Right lung (tissue), 5 donors: ENCODE measurements around the gene CTAG1B. TPM values are rescaled to one million over a fixed set of nuclear protein-coding genes. Genes with fewer than 3 reads are reported as not detected.
"Not testable (repeated sequence)": the region's sequence is repeated elsewhere in the genome, so short reads cannot be mapped to it uniquely, and the experiment has no call there.

Source experiments
- DNase-seq, 2 donors: peaks; one replicate each; pipeline ENCODE4 v3.0.0-alpha.2; 2013
- polyA plus RNA-seq, 5 donors: library from polyadenylated mRNA; unstranded; fragments of 120-200 nt; gene quantifications; one replicate each; pipeline versions ENCODE4 v1.2.1 to v1.2.3, GENCODE V29; 2013; ENCODE audit warnings: inconsistent platforms in 1 of 5, low replicate concordance in 1 of 5; ENCODE audit not compliant: insufficient read length in 5 of 5, insufficient read depth in 1 of 5

Gene CTAG1B
- polyA plus RNA-seq, 5 donors: not detected

- DNase-seq: not testable (repeated sequence)
Observed at GRCh38 chrX:154584585-154585183, 34.4 kb downstream of the CTAG1B start, which contains the start of gene CTAG1A. Gene CTAG1A (plus strand): TSS chrX:154585133. CDS start chrX:154585207, 74 bp downstream.

- DNase-seq: not testable (repeated sequence)
Observed at GRCh38 chrX:154582994-154583393, 36.1 kb downstream of the CTAG1B start.

GRCh38 chrX:154575076-154575475 lies 44.0 kb downstream of the CTAG1B start:
- not testable (repeated sequence) for DNase-seq

- not testable (repeated sequence) for DNase-seq
Observed at GRCh38 chrX:154573061-154573460, 46.0 kb downstream of the CTAG1B start.

- DNase-seq: not testable (repeated sequence)
Observed at GRCh38 chrX:154570361-154570760, 48.7 kb downstream of the CTAG1B start.

Other genes starting within 250 kb of the CTAG1B start
- 100 to 1,000 TPM; 349 to 757 (median 422) TPM for gene FLNA, start 244.6 kb downstream of the CTAG1B start, polyA plus RNA-seq
- 10 to 100 TPM; 52.8 to 84.2 (median 63.9) TPM for gene EMD, start 240.0 kb downstream of the CTAG1B start, polyA plus RNA-seq
- 1,000 to 10,000 TPM; 4,389 to 5,989 (median 4,777) TPM for gene RPL10, start 220.9 kb downstream of the CTAG1B start, polyA plus RNA-seq
- gene DNASE1L1, start 210.0 kb downstream of the CTAG1B start, polyA plus RNA-seq: 10 to 100 TPM in 4 of 5 donors, 1 to 10 TPM in 1; 9.3 to 12.4 (median 10.5) TPM
- gene TAFAZZIN, start 207.7 kb downstream of the CTAG1B start, polyA plus RNA-seq: 10 to 100 TPM; 31.1 to 44.8 (median 37.6) TPM
- 100 to 1,000 TPM in 2 of 5 donors, 10 to 100 TPM in 3; 79.5 to 109 (median 96.3) TPM for gene ATP6AP1, start 190.6 kb downstream of the CTAG1B start, polyA plus RNA-seq
- gene GDI1, start 182.1 kb downstream of the CTAG1B start, polyA plus RNA-seq: 100 to 1,000 TPM; 108 to 164 (median 142) TPM
- gene FAM50A, start 175.1 kb downstream of the CTAG1B start, polyA plus RNA-seq: 10 to 100 TPM; 37.0 to 58.6 (median 48.1) TPM
- gene PLXNA3, start 161.0 kb downstream of the CTAG1B start, polyA plus RNA-seq: 10 to 100 TPM; 54.4 to 79.2 (median 63.2) TPM
- gene LAGE3, start 140.0 kb downstream of the CTAG1B start, polyA plus RNA-seq: 10 to 100 TPM; 12.4 to 33.4 (median 17.1) TPM
- gene UBL4A, start 132.7 kb downstream of the CTAG1B start, polyA plus RNA-seq: 10 to 100 TPM; 22.6 to 38.0 (median 28.8) TPM
- 10 to 100 TPM; 13.6 to 24.7 (median 16.8) TPM for gene SLC10A3, start 128.7 kb downstream of the CTAG1B start, polyA plus RNA-seq
- 10 to 100 TPM; 24.9 to 49.3 (median 35.7) TPM for gene FAM3A, start 103.0 kb downstream of the CTAG1B start, polyA plus RNA-seq
- gene G6PD, start 72.4 kb downstream of the CTAG1B start, polyA plus RNA-seq: 10 to 100 TPM; 30.3 to 49.3 (median 39.8) TPM
- 10 to 100 TPM; 14.0 to 18.5 (median 16.7) TPM for gene IKBKG, start 71.7 kb downstream of the CTAG1B start, polyA plus RNA-seq
- gene CTAG1A, start 34.1 kb downstream of the CTAG1B start, polyA plus RNA-seq: not detected
- gene CTAG2, start 34.3 kb upstream of the CTAG1B start, polyA plus RNA-seq: not detected
- 1 to 10 TPM; 6.8 to 8.4 (median 8.3) TPM for gene GAB3, start 131.8 kb upstream of the CTAG1B start, polyA plus RNA-seq
- gene DKC1, start 143.6 kb upstream of the CTAG1B start, polyA plus RNA-seq: 10 to 100 TPM; 53.5 to 67.6 (median 61.4) TPM
- 10 to 100 TPM; 37.6 to 48.0 (median 45.5) TPM for gene MPP1, start 186.2 kb upstream of the CTAG1B start, polyA plus RNA-seq
- gene SMIM9, start 215.4 kb upstream of the CTAG1B start, polyA plus RNA-seq: not detected